PC-9 (cell line): ENCODE results near the gene TRIM9.

Source experiments
- EZH2 ChIP-seq: fragments of 200-600 bp; sonication (generic); IDR thresholded peaks from 2 replicates; pipeline ENCODE4 v1.8.0; 2017; ENCODE audit warnings: antibody characterized with exemption, low read depth
- TF ChIP-seq, protein P1 (sequence below): fragments of 200-600 bp; sonication (generic); conservative IDR thresholded peaks from 2 replicates; pipeline ENCODE4 v1.6.1; 2017; ENCODE audit warnings: mixed run types, antibody characterized with exemption, mild to moderate bottlenecking, moderate library complexity

- TF ChIP-seq, protein P1, sequence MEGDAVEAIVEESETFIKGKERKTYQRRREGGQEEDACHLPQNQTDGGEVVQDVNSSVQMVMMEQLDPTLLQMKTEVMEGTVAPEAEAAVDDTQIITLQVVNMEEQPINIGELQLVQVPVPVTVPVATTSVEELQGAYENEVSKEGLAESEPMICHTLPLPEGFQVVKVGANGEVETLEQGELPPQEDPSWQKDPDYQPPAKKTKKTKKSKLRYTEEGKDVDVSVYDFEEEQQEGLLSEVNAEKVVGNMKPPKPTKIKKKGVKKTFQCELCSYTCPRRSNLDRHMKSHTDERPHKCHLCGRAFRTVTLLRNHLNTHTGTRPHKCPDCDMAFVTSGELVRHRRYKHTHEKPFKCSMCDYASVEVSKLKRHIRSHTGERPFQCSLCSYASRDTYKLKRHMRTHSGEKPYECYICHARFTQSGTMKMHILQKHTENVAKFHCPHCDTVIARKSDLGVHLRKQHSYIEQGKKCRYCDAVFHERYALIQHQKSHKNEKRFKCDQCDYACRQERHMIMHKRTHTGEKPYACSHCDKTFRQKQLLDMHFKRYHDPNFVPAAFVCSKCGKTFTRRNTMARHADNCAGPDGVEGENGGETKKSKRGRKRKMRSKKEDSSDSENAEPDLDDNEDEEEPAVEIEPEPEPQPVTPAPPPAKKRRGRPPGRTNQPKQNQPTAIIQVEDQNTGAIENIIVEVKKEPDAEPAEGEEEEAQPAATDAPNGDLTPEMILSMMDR = no peak
- TF ChIP-seq EZH2 = no peak
Observed at GRCh38 chr14:51000566-51000965, 94.3 kb downstream of the TRIM9 start.
